ENCODE measurements around the gene ENSA. TPM values are rescaled to one million over a fixed set of nuclear protein-coding genes. Genes with fewer than 3 reads are reported as not detected.

Gene ENSA
- total RNA-seq, 1 experiment from 2014 or later = 194 TPM

GRCh38 chr1:150576794-150577556, 52.4 kb downstream of the ENSA start:
- TF ChIP-seq EZH2phosphoT487 (IDR thresholded peaks at IDR 0.05; ENCODE audit: borderline replicate concordance, low read length) = no peak
- no peak for TF ChIP-seq CTCF (conservative IDR thresholded peaks at IDR 0.05; ENCODE audit: low read depth, low read length)
- TF ChIP-seq EZH2 (IDR thresholded peaks at IDR 0.05; ENCODE audit: low read length, unreplicated experiment) = no peak
- H3K9ac ChIP-seq (ENCODE audit: low read length) = peak overlapping the region; percentile 98
- H3K36me3 ChIP-seq (ENCODE audit: low read depth, low read length) = peaks cover 64% of the 10 kb centered on the region
- POLR2A ChIA-PET (ENCODE audit: unreplicated experiment) = interaction anchor here (0.5 to 1.4 kb wide), 3 partner anchors 52 to 116 kb away, joined by 3 to 8 read pairs (median 3); partner anchors contain the start of gene ENSA
- CTCF ChIA-PET = interaction anchor here (0.6 kb wide), 2 partner anchors 41 to 86 kb away, joined by 3 to 4 read pairs; no protein-coding TSS in a partner anchor
- H3K27me3 ChIP-seq (ENCODE audit: low read length) = no peaks in the 10 kb centered on the region
- intact Hi-C loops (cut with micrococcal nuclease) = loop anchor here (5.0 kb wide), 1 partner anchor 235 kb away; no protein-coding TSS in a partner anchor
- H3K4me1 ChIP-seq (ENCODE audit: insufficient read depth, low read length) = peaks cover 31% of the 10 kb centered on the region
- H3K9me2 ChIP-seq (replicated peaks; ENCODE audit: low read length) = no peaks in the 10 kb centered on the region
- peak overlapping the region; percentile 92 for H3K4me2 ChIP-seq (ENCODE audit: low read length)
- no peak overlapping the region for H2AFZ ChIP-seq (ENCODE audit: low read length)
- DNase-seq (peak; percentile 46), ATAC-seq (no peak)
- BruUV-seq (replicated peaks) = no TSS peak
- peaks cover 80% of the 10 kb centered on the region for H3K79me2 ChIP-seq (ENCODE audit: low read length)
- peak overlapping the region; percentile 89 for H3K27ac ChIP-seq (ENCODE audit: low read length)
- peaks cover 64% of the 10 kb centered on the region for H4K20me1 ChIP-seq (ENCODE audit: low read length)
- peak overlapping the region; percentile 93 for H3K4me3 ChIP-seq (ENCODE audit: low read length)
- H3F3A ChIP-seq (ENCODE audit: low read length, unreplicated experiment) = peaks cover 28% of the 10 kb centered on the region
- H3K9me3 ChIP-seq (ENCODE audit: low read length) = no peaks in the 10 kb centered on the region

- ChIA-PET CTCF (interaction anchor here (0.6 kb wide), 1 partner anchor 42 kb away, joined by 4 read pairs; no protein-coding TSS in a partner anchor), POLR2A (ENCODE audit: unreplicated experiment) (interaction anchor here (0.5 to 1.4 kb wide), 3 partner anchors 12 to 117 kb away, joined by 3 to 8 read pairs (median 3); partner anchors contain the start of gene ENSA)
- H3K27ac ChIP-seq (ENCODE audit: low read length) = peak overlapping the region; percentile 89
- ATAC-seq (no peak), DNase-seq (no peak)
- no peak overlapping the region for H2AFZ ChIP-seq (ENCODE audit: low read length)
- H4K20me1 ChIP-seq (ENCODE audit: low read length) = peaks cover 64% of the 10 kb centered on the region
- peak overlapping the region; percentile 98 for H3K9ac ChIP-seq (ENCODE audit: low read length)
- peak overlapping the region; percentile 92 for H3K4me2 ChIP-seq (ENCODE audit: low read length)
- H3K4me3 ChIP-seq (ENCODE audit: low read length) = peak overlapping the region; percentile 93
- H3K79me2 ChIP-seq (ENCODE audit: low read length) = peaks cover 82% of the 10 kb centered on the region
- H3K9me3 ChIP-seq (ENCODE audit: low read length) = no peaks in the 10 kb centered on the region
- peaks cover 28% of the 10 kb centered on the region for H3F3A ChIP-seq (ENCODE audit: low read length, unreplicated experiment)
- H3K36me3 ChIP-seq (ENCODE audit: low read depth, low read length) = peaks cover 65% of the 10 kb centered on the region
- TF ChIP-seq EZH2 (IDR thresholded peaks at IDR 0.05; ENCODE audit: low read length, unreplicated experiment) (no peak), EZH2phosphoT487 (IDR thresholded peaks at IDR 0.05; ENCODE audit: borderline replicate concordance, low read length) (no peak), CTCF (conservative IDR thresholded peaks at IDR 0.05; ENCODE audit: low read depth, low read length) (no peak)
- no TSS peak for BruUV-seq (replicated peaks)
- no peaks in the 10 kb centered on the region for H3K9me2 ChIP-seq (replicated peaks; ENCODE audit: low read length)
- intact Hi-C loops (cut with micrococcal nuclease) = loop anchor here (5.0 kb wide), 1 partner anchor 236 kb away; no protein-coding TSS in a partner anchor
- peaks cover 31% of the 10 kb centered on the region for H3K4me1 ChIP-seq (ENCODE audit: insufficient read depth, low read length)
- no peaks in the 10 kb centered on the region for H3K27me3 ChIP-seq (ENCODE audit: low read length)
These were observed 53.1 kb downstream of the ENSA start for GRCh38 chr1:150576367-150576711.
